ENCODE data around the gene JAZF1.

DNA sequence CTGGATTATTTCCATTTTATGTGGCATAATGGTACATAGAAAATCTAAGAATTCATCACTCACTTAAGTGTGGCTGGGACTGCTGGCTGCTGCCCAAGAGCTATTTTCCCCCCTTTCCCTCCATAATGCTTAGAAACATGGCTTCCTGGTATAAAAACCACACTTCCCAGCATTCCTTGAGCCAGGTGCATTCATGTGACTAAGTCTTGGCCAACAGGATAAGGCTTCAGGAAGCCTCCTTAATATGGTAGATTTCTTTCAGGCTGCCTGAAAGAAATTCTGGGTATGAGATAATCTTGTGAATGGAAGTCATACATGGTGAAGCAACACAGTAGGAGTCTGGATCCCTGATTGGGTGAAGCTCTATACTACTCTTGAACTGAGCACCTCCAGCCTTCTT is 178.0 kb downstream of the JAZF1 start:
- TF ChIP-seq, protein P1, sequence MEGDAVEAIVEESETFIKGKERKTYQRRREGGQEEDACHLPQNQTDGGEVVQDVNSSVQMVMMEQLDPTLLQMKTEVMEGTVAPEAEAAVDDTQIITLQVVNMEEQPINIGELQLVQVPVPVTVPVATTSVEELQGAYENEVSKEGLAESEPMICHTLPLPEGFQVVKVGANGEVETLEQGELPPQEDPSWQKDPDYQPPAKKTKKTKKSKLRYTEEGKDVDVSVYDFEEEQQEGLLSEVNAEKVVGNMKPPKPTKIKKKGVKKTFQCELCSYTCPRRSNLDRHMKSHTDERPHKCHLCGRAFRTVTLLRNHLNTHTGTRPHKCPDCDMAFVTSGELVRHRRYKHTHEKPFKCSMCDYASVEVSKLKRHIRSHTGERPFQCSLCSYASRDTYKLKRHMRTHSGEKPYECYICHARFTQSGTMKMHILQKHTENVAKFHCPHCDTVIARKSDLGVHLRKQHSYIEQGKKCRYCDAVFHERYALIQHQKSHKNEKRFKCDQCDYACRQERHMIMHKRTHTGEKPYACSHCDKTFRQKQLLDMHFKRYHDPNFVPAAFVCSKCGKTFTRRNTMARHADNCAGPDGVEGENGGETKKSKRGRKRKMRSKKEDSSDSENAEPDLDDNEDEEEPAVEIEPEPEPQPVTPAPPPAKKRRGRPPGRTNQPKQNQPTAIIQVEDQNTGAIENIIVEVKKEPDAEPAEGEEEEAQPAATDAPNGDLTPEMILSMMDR (IDR thresholded peaks at IDR 0.05), result no peak
- TF ChIP-seq POLR2A (IDR thresholded peaks at IDR 0.05), result no peak

Measured in testis (tissue), 2 donors.